IMR-90 (cell line): ENCODE data around the gene SLC23A2. TPM values are rescaled to one million over a fixed set of nuclear protein-coding genes. Genes with fewer than 3 reads are reported as not detected.
A peak's percentile ranks its signal among the peaks of the same experiment; 100 is the strongest.

Experiments used
- ATAC-seq: fragments of 200-7000 bp; cut with Tn5 transposase; 2 replicates; pipeline ENCODE4 v1.9.1; 2020; ENCODE audit warnings: low read depth, mild to moderate bottlenecking, moderate library complexity
- BruUV-seq: library from RNA; stranded (reverse); fragments of 400-500 nt; replicated peaks from 2 replicates; lab custom pipeline; 2021; lab: Mats Ljungman, UMichigan
- CTCF ChIA-PET: fragments of 300-600 bp; formaldehyde crosslinking; extraction: SDS; loops from one replicate; lab custom pipeline; 2021; ENCODE audit warnings: antibody characterized with exemption; lab: Yijun Ruan, JAX
- POLR2A ChIA-PET: fragments of 300-600 bp; sonication (Branson Sonifier 250); formaldehyde crosslinking; loops from one replicate; lab custom pipeline; 2022; ENCODE audit warnings: antibody characterized with exemption; ENCODE audit not compliant: unreplicated experiment; lab: Charles Lee
- DNase-seq: peaks from one replicate; pipeline ENCODE4 v3.0.0; 2013
- H2AFZ ChIP-seq: replicated peaks from 2 replicates; pipeline ENCODE3; 2013; ENCODE audit warnings: low read length, mild to moderate bottlenecking; ENCODE audit not compliant: poor library complexity
- H2AK5ac ChIP-seq: 2 replicates; pipeline ENCODE4 v1.6.1; 2013; ENCODE audit warnings: low read depth, low read length, inconsistent platforms
- H2AK9ac ChIP-seq: replicated peaks from 2 replicates; pipeline ENCODE3; 2013; ENCODE audit warnings: mild to moderate bottlenecking, low read depth, low read length, moderate library complexity; ENCODE audit not compliant: poor library complexity
- H2BK120ac ChIP-seq: 2 replicates; pipeline ENCODE4 v1.6.1; 2013; ENCODE audit warnings: low read depth, low read length, inconsistent platforms
- H2BK15ac ChIP-seq: 3 replicates; pipeline ENCODE4 v1.6.1; 2013; ENCODE audit warnings: low read depth, low read length, inconsistent platforms
- H2BK20ac ChIP-seq: 2 replicates; pipeline ENCODE4 v1.6.1; 2013; ENCODE audit warnings: low read depth, mild to moderate bottlenecking, inconsistent platforms, low read length, moderate library complexity
- H2BK5ac ChIP-seq: 2 replicates; pipeline ENCODE4 v1.6.1; 2013; ENCODE audit warnings: mild to moderate bottlenecking, low read depth, low read length, inconsistent platforms; ENCODE audit not compliant: poor library complexity, severe bottlenecking
- H3K14ac ChIP-seq: replicated peaks from 2 replicates; pipeline ENCODE4 v1.6.1; 2013; ENCODE audit warnings: low read depth, low read length, inconsistent platforms
- H3K18ac ChIP-seq: 2 replicates; pipeline ENCODE4 v1.6.1; 2013; ENCODE audit warnings: low read depth, low read length, control low read depth
- H3K23ac ChIP-seq: 2 replicates; pipeline ENCODE4 v1.6.1; 2013; ENCODE audit warnings: low read depth, low read length, inconsistent platforms
- H3K27ac ChIP-seq: 2 replicates; pipeline ENCODE4 v1.5.1; 2013; ENCODE audit warnings: mild to moderate bottlenecking, control low read depth, low read length; ENCODE audit not compliant: insufficient read depth
- H3K27me3 ChIP-seq: 2 replicates; pipeline ENCODE4 v1.6.1; 2013; ENCODE audit warnings: low read length; ENCODE audit not compliant: control insufficient read depth, insufficient read depth
- H3K36me3 ChIP-seq: 2 replicates; pipeline ENCODE4 v1.6.1; 2013; ENCODE audit warnings: low read length, mixed read lengths; ENCODE audit not compliant: control insufficient read depth, insufficient read depth
- H3K4ac ChIP-seq: 2 replicates; pipeline ENCODE4 v1.6.1; 2013; ENCODE audit warnings: low read depth, low read length, inconsistent platforms
- H3K4me1 ChIP-seq: 2 replicates; pipeline ENCODE4 v1.6.1; 2013; ENCODE audit warnings: low read length, mixed read lengths; ENCODE audit not compliant: control insufficient read depth, insufficient read depth
- H3K4me2 ChIP-seq: 2 replicates; pipeline ENCODE4 v1.6.1; 2013; ENCODE audit warnings: low read depth, mild to moderate bottlenecking, control low read depth, low read length, moderate library complexity
- H3K4me3 ChIP-seq: 2 replicates; pipeline ENCODE4 v1.5.1; 2013; ENCODE audit warnings: low read depth, mild to moderate bottlenecking, control low read depth, low read length, moderate library complexity; ENCODE audit not compliant: insufficient read depth
- H3K56ac ChIP-seq: 2 replicates; pipeline ENCODE4 v1.6.1; 2013; ENCODE audit warnings: low read length, inconsistent platforms; ENCODE audit not compliant: insufficient read depth; ENCODE audit errors: extremely low read depth
- H3K79me1 ChIP-seq, 2 experiments: 2 replicates each; pipeline ENCODE4 v1.6.1; 2013; ENCODE audit warnings: low read length in 2 of 2, inconsistent platforms in 1 of 2, low read depth in 1 of 2
- H3K9ac ChIP-seq: 2 replicates; pipeline ENCODE4 v1.6.1; 2013; ENCODE audit warnings: low read depth, low read length, control low read depth
- H3K9me1 ChIP-seq: 2 replicates; pipeline ENCODE4 v1.6.1; 2013; ENCODE audit warnings: low read length, inconsistent platforms; ENCODE audit not compliant: insufficient read depth
- H3K9me3 ChIP-seq: 2 replicates; pipeline ENCODE4 v1.6.1; 2013; ENCODE audit warnings: low read length; ENCODE audit not compliant: control insufficient read depth, insufficient read depth
- H4K20me1 ChIP-seq: 2 replicates; pipeline ENCODE4 v1.6.1; 2013; ENCODE audit warnings: low read length, inconsistent platforms; ENCODE audit not compliant: insufficient read depth
- H4K5ac ChIP-seq: 2 replicates; pipeline ENCODE4 v1.6.1; 2013; ENCODE audit warnings: mild to moderate bottlenecking, low read depth, low read length, control low read depth
- H4K8ac ChIP-seq, 2 experiments: 2 replicates each; pipeline ENCODE4 v1.6.1; 2013; ENCODE audit warnings: low read depth in 2 of 2, low read length in 2 of 2, control low read depth in 1 of 2, inconsistent platforms in 1 of 2
- H4K91ac ChIP-seq: 2 replicates; pipeline ENCODE4 v1.6.1; 2013; ENCODE audit warnings: low read depth, low read length, inconsistent platforms; ENCODE audit not compliant: insufficient read depth
- BHLHE40 ChIP-seq: fragments of 150-350 bp; IDR thresholded peaks from 2 replicates; pipeline ENCODE4 v1.6.1; 2016; ENCODE audit warnings: mild to moderate bottlenecking, low read depth, low read length
- CEBPB ChIP-seq: IDR thresholded peaks from 2 replicates; pipeline ENCODE4 v1.6.1; 2012; ENCODE audit warnings: low read depth, low read length, improper control_type of control experiment
- CHD1 ChIP-seq: IDR thresholded peaks from 2 replicates; pipeline ENCODE4 v1.6.1; 2012; ENCODE audit warnings: low read depth, low read length, improper control_type of control experiment
- CTCF ChIP-seq: conservative IDR thresholded peaks from 2 replicates; pipeline ENCODE4 v1.5.1; 2012; ENCODE audit warnings: mild to moderate bottlenecking, low read depth, low read length, improper control_type of control experiment
- ELK1 ChIP-seq: fragments of 150-350 bp; IDR thresholded peaks from 2 replicates; pipeline ENCODE4 v1.6.1; 2016; ENCODE audit warnings: low read depth, mild to moderate bottlenecking, low read length, moderate library complexity, borderline replicate concordance
- MAFK ChIP-seq: IDR thresholded peaks from 2 replicates; pipeline ENCODE4 v1.6.1; 2012; ENCODE audit warnings: low read depth, low read length, improper control_type of control experiment
- MAZ ChIP-seq: IDR thresholded peaks from 2 replicates; pipeline ENCODE4 v1.6.1; 2012; ENCODE audit warnings: low read depth, mild to moderate bottlenecking, low read length, improper control_type of control experiment, moderate library complexity, borderline replicate concordance
- MXI1 ChIP-seq: IDR thresholded peaks from 2 replicates; pipeline ENCODE4 v1.6.1; 2012; ENCODE audit warnings: low read depth, mild to moderate bottlenecking, low read length, moderate library complexity, borderline replicate concordance
- NFE2L2 ChIP-seq: fragments of 150-350 bp; IDR thresholded peaks from 2 replicates; pipeline ENCODE4 v1.6.1; 2016; ENCODE audit warnings: low read depth, mild to moderate bottlenecking, low read length
- POLR2A ChIP-seq: IDR thresholded peaks from 2 replicates; pipeline ENCODE4 v1.6.1; 2012; ENCODE audit warnings: mild to moderate bottlenecking, low read depth, low read length
- RAD21 ChIP-seq: IDR thresholded peaks from 2 replicates; pipeline ENCODE4 v1.6.1; 2012; ENCODE audit warnings: low read length, improper control_type of control experiment
- RCOR1 ChIP-seq: IDR thresholded peaks from 2 replicates; pipeline ENCODE4 v1.6.1; 2012; ENCODE audit warnings: mild to moderate bottlenecking, low read length, improper control_type of control experiment; ENCODE audit not compliant: insufficient replicate concordance
- RFX5 ChIP-seq: IDR thresholded peaks from 2 replicates; pipeline ENCODE4 v1.8.0; 2012; ENCODE audit warnings: low read depth, mild to moderate bottlenecking, low read length, moderate library complexity
- SMC3 ChIP-seq: fragments of 150-350 bp; IDR thresholded peaks from 2 replicates; pipeline ENCODE4 v1.6.1; 2016; ENCODE audit warnings: low read depth, mild to moderate bottlenecking, antibody characterized with exemption, low read length, moderate library complexity
- USF2 ChIP-seq: fragments of 150-350 bp; IDR thresholded peaks from 2 replicates; pipeline ENCODE4 v1.6.1; 2017; ENCODE audit warnings: mild to moderate bottlenecking, antibody characterized with exemption, low read length, low read depth
- WGBS, 2 experiments: methylation state at CpG; one replicate each; pipeline versions ENCODE4 v1.1.5 to v1.1.7; 2013; ENCODE audit warnings: missing lambda C conversion rate in 2 of 2; ENCODE audit not compliant: insufficient read length in 1 of 2; ENCODE audit errors: extremely low coverage in 2 of 2; 5-methylcytosine and 5-hydroxymethylcytosine counted together
- dilution Hi-C: fragments of 300-500 bp; cut with HindIII; formaldehyde crosslinking; loops from one replicate; pipeline ENCODE4 v1.14.3; 2018; ENCODE audit warnings: low sequenced_read_pairs; ENCODE audit not compliant: unreplicated experiment
- in situ Hi-C: fragments of 300-500 bp; cut with MboI; formaldehyde crosslinking; loops from 3 replicates; pipeline ENCODE4 v1.14.3; 2019; ENCODE audit warnings: low sequenced_read_pairs, inconsistent platforms, mixed read lengths
- intact Hi-C: fragments of 100-400 bp; cut with micrococcal nuclease; formaldehyde crosslinking; loops from 2 replicates; pipeline ENCODE4 v1.10.0; 2022
- polyA plus RNA-seq, 3 experiments: library from polyadenylated mRNA; depleted of rRNA; stranded (reverse); fragments of >200 nt; gene quantifications; 2 replicates each; pipeline ENCODE4 v1.2.3, GENCODE V29; 2012; ENCODE audit warnings: low replicate concordance in 1 of 3
- total RNA-seq: library from RNA; depleted of rRNA; stranded (reverse); fragments of >200 nt; gene quantifications from 2 replicates; pipeline ENCODE4 v1.2.3, GENCODE V29; 2012

SLC23A2 gene
- total and polyA plus RNA-seq, 2 of the 4 experiments (the other 2 are of a cell fraction) = 10.2 to 14.4 TPM

GRCh38 chr20:4814696-4815252, 186.5 kb downstream of the SLC23A2 start:
- Histone ChIP-seq H3K27me3 (no peaks in the 10 kb centered on the region), H2BK120ac (peak overlapping the region; percentile 6; the same call in 1 of the 2 replicates), H2BK20ac (peak overlapping the region; percentile 10; the same call in 1 of the 2 replicates), H4K91ac (no peak overlapping the region), H3K9ac (no peak overlapping the region), H3K18ac (no peak overlapping the region), H3K4ac (peak overlapping the region; percentile 46; the same call in 1 of the 2 replicates), H4K20me1 (no peaks in the 10 kb centered on the region), H3K36me3 (peaks cover 9% of the 10 kb centered on the region; the same call in 1 of the 2 replicates), H2BK15ac (no peak overlapping the region), H3K23ac (peak overlapping the region; percentile 54; the same call in 1 of the 2 replicates), H3K79me1 (peaks cover 0 to 11% of the 10 kb centered on the region in 2 experiments; a peak in 1 of 4 replicates), H2AK5ac (peak overlapping the region; percentile 2; the same call in 1 of the 2 replicates), H3K27ac (no peak overlapping the region), H2BK5ac (no peak overlapping the region), H3K4me1 (no peaks in the 10 kb centered on the region; the same call in 1 of the 2 replicates), H3K56ac (no peak overlapping the region), H3K9me3 (no peaks in the 10 kb centered on the region), H3K4me3 (no peak overlapping the region), H3K14ac (peak overlapping the region; percentile 80; the same call in 1 of the 2 replicates), H4K5ac (no peak overlapping the region), H3K4me2 (no peak overlapping the region), H2AFZ (no peak overlapping the region), H3K9me1 (peaks cover 6% of the 10 kb centered on the region), H2AK9ac (peak overlapping the region; percentile 5), H4K8ac (peak overlapping the region in 1 of 2 experiments; percentile 32; a peak in 1 of 4 replicates)
- POLR2A ChIA-PET = no interaction called here
- in situ Hi-C loops = no loop called here
- DNase-seq (no peak), ATAC-seq (no peak)
- 79% methylated on average over 10 of the region's 20 CpGs; no CpG with 5 or more reads in 1 of the 2 experiments for WGBS, 2 experiments
- no TSS peak for BruUV-seq
- CTCF ChIA-PET = interaction anchor here (1.0 kb wide), 1 partner anchor 102 kb away, joined by 3 read pairs; no protein-coding TSS in a partner anchor
- dilution Hi-C loops = no loop called here
- intact Hi-C loops = no loop called here
- TF ChIP-seq RAD21 = no peak
- no peak for TF ChIP-seq BHLHE40
- TF ChIP-seq POLR2A = no peak
- no peak for TF ChIP-seq MXI1
- TF ChIP-seq CHD1 = no peak
- TF ChIP-seq USF2 = no peak
- no peak for TF ChIP-seq SMC3
- TF ChIP-seq RCOR1 = no peak
- no peak for TF ChIP-seq MAZ
- no peak for TF ChIP-seq ELK1
- no peak for TF ChIP-seq MAFK
- no peak for TF ChIP-seq CTCF
- TF ChIP-seq CEBPB = no peak
- no peak for TF ChIP-seq RFX5
- TF ChIP-seq NFE2L2 = no peak
